ENCODE data around the gene BABAM2. TPM values are rescaled to one million over a fixed set of nuclear protein-coding genes. Genes with fewer than 3 reads are reported as not detected.

Gene BABAM2
- total and polyA plus RNA-seq, 9 of the 15 experiments (the other 6 are each of a cell fraction or from before 2014, with no cell fraction given), result 10.9 to 37.4 (median 25.6) TPM

DNA sequence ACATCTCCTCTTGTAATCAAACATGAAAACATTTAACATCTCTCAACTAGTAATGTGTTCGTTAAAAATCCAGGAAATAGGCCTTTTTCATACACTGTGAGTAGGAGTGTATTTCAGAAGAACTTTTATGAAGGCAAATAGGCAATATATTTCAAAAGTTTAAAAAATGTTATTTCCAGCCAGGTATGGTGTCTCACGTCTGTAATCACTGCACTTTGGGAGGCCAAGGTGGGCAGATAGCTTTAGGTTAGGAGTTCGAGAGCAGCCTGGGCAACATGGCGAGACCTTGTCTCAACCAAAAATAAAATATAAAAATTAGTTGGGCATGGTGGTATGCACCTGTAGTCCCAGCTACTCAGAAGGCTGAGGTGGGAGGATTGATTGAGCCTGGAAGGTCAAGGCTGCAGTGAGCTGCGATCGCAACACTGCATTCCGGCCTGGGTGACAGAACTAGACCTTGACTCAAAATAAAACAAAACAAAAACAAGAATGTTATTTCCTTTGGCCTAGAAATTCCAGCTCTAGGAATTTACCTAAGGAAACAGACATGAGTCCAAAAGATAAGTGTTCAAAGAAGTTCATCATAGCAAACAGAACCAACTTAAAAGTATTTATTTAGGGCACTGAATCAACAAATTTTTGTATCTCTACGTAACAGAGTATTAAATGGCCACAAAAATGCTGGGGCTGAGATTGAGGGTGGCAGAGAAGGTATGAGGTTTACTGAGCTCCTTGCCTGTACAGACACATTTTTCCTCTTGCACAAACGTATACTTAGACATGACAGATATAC, 15.2 kb upstream of the BABAM2 start (continued):
- TF ChIP-seq, protein P1, sequence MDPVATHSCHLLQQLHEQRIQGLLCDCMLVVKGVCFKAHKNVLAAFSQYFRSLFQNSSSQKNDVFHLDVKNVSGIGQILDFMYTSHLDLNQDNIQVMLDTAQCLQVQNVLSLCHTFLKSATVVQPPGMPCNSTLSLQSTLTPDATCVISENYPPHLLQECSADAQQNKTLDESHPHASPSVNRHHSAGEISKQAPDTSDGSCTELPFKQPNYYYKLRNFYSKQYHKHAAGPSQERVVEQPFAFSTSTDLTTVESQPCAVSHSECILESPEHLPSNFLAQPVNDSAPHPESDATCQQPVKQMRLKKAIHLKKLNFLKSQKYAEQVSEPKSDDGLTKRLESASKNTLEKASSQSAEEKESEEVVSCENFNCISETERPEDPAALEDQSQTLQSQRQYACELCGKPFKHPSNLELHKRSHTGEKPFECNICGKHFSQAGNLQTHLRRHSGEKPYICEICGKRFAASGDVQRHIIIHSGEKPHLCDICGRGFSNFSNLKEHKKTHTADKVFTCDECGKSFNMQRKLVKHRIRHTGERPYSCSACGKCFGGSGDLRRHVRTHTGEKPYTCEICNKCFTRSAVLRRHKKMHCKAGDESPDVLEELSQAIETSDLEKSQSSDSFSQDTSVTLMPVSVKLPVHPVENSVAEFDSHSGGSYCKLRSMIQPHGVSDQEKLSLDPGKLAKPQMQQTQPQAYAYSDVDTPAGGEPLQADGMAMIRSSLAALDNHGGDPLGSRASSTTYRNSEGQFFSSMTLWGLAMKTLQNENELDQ (CRISPR knock-in tag; IDR thresholded peaks at IDR 0.05; ENCODE audit: borderline replicate concordance), result no peak
- TF ChIP-seq POLR2AphosphoS2 (IDR thresholded peaks at IDR 0.05; ENCODE audit: low read length), result no peak
- TF ChIP-seq PHF8 (IDR thresholded peaks at IDR 0.05; ENCODE audit: borderline replicate concordance, low read length), result no peak
- TF ChIP-seq ELF2 (CRISPR knock-in tag; IDR thresholded peaks at IDR 0.05), result no peak
- no peak for TF ChIP-seq ZNF24 (IDR thresholded peaks at IDR 0.05)
- TF ChIP-seq ZNF77 (CRISPR knock-in tag; IDR thresholded peaks at IDR 0.05), result no peak
- TF ChIP-seq SMARCC2 (IDR thresholded peaks at IDR 0.05; ENCODE audit: low read depth), result no peak
- TF ChIP-seq, protein P2, sequence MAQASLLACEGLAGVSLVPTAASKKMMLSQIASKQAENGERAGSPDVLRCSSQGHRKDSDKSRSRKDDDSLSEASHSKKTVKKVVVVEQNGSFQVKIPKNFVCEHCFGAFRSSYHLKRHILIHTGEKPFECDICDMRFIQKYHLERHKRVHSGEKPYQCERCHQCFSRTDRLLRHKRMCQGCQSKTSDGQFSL (CRISPR knock-in tag; IDR thresholded peaks at IDR 0.05), result no peak
- TF ChIP-seq, protein P2 (tag; IDR thresholded peaks at IDR 0.05), result no peak
- no peak for TF ChIP-seq ZNF696 (CRISPR knock-in tag; conservative IDR thresholded peaks at IDR 0.05)
- no peak for TF ChIP-seq ZZZ3 (IDR thresholded peaks at IDR 0.05)
- no peak for TF ChIP-seq SMAD2 (IDR thresholded peaks at IDR 0.05; ENCODE audit: low read depth, low read length)
- no peak for TF ChIP-seq NFRKB (IDR thresholded peaks at IDR 0.05; ENCODE audit: low read depth)
- no peak for TF ChIP-seq TEAD1 (CRISPR knock-in tag; IDR thresholded peaks at IDR 0.05)
- TF ChIP-seq MCM2 (IDR thresholded peaks at IDR 0.05; ENCODE audit: low read depth), result no peak
- TF ChIP-seq CCNT2 (IDR thresholded peaks at IDR 0.05; ENCODE audit: borderline replicate concordance, extremely low read depth, insufficient read length, low read depth, low read length), result no peak
